SK-N-SH treated with all-trans-retinoic acid at 6 μM for 48 hours (cell line): ENCODE measurements around the gene ACSS3.

Experiments
- ATAC-seq: fragments of 200-7000 bp; cut with Tn5 transposase; 3 replicates; pipeline ENCODE4 v1.9.1; 2020; ENCODE audit warnings: mild to moderate bottlenecking, moderate library complexity
- ARNTL ChIP-seq: fragments of 450-650 bp; formaldehyde crosslinking; IDR thresholded peaks from 2 replicates; pipeline ENCODE4 v1.5.0; 2020; ENCODE audit warnings: low read depth, mild to moderate bottlenecking, moderate library complexity, borderline replicate concordance
- BACH2 ChIP-seq: fragments of 250-450 bp; sonication (Bioruptor Pico); IDR thresholded peaks from 2 replicates; pipeline ENCODE4 v1.9.0; 2021; ENCODE audit warnings: mild to moderate bottlenecking, borderline replicate concordance
- CREB5 ChIP-seq: fragments of 250-450 bp; sonication (Bioruptor Pico); IDR thresholded peaks from 2 replicates; pipeline ENCODE4 v1.5.1; 2020; ENCODE audit warnings: low read depth, mild to moderate bottlenecking, moderate library complexity
- CSDC2 ChIP-seq: fragments of 250-450 bp; sonication (Bioruptor Pico); IDR thresholded peaks from 2 replicates; pipeline ENCODE4 v1.5.0; 2020; ENCODE audit warnings: mild to moderate bottlenecking, moderate library complexity
- ESRRG ChIP-seq: fragments of 250-450 bp; sonication (Bioruptor Pico); IDR thresholded peaks from 2 replicates; pipeline ENCODE4 v1.6.1; 2021; ENCODE audit warnings: mild to moderate bottlenecking
- GLIS3 ChIP-seq: fragments of 250-450 bp; sonication (Bioruptor Pico); IDR thresholded peaks from 2 replicates; pipeline ENCODE4 v1.5.0; 2020; ENCODE audit warnings: mild to moderate bottlenecking, moderate library complexity
- ISL1 ChIP-seq: fragments of 250-450 bp; sonication (Bioruptor Pico); IDR thresholded peaks from 2 replicates; pipeline ENCODE4 v2.1.2; 2022; ENCODE audit warnings: mild to moderate bottlenecking, moderate library complexity
- OSR1 ChIP-seq: fragments of 250-450 bp; sonication (Bioruptor Pico); IDR thresholded peaks from 2 replicates; pipeline ENCODE4 v1.8.0; 2022; ENCODE audit warnings: moderate library complexity, mild to moderate bottlenecking, inconsistent platforms
- PATZ1 ChIP-seq: fragments of 250-450 bp; sonication (Bioruptor Pico); IDR thresholded peaks from 2 replicates; pipeline ENCODE4 v1.8.0; 2020; ENCODE audit warnings: mild to moderate bottlenecking, moderate library complexity, borderline replicate concordance
- POU6F1 ChIP-seq: fragments of 250-450 bp; sonication (Bioruptor Pico); IDR thresholded peaks from 2 replicates; pipeline ENCODE4 v1.8.0; 2021; ENCODE audit warnings: low read depth, mild to moderate bottlenecking, moderate library complexity, borderline replicate concordance
- PPARA ChIP-seq: fragments of 250-450 bp; sonication (Bioruptor Pico); IDR thresholded peaks from 2 replicates; pipeline ENCODE4 v1.5.0; 2020; ENCODE audit warnings: mild to moderate bottlenecking, borderline replicate concordance
- RARB ChIP-seq: fragments of 250-450 bp; sonication (Bioruptor Pico); IDR thresholded peaks from 2 replicates; pipeline ENCODE4 v1.8.0; 2021; ENCODE audit warnings: mild to moderate bottlenecking, moderate library complexity
- SNAI2 ChIP-seq: fragments of 250-450 bp; sonication (Bioruptor Pico); IDR thresholded peaks from 2 replicates; pipeline ENCODE4 v1.5.0; 2020; ENCODE audit warnings: mild to moderate bottlenecking, moderate library complexity
- TCF4 ChIP-seq: fragments of 250-450 bp; sonication (Bioruptor Pico); IDR thresholded peaks from 2 replicates; pipeline ENCODE4 v1.8.0; 2021; ENCODE audit warnings: mild to moderate bottlenecking, moderate library complexity, borderline replicate concordance
- TOX ChIP-seq: fragments of 250-450 bp; sonication (Bioruptor Pico); IDR thresholded peaks from 2 replicates; pipeline ENCODE4 v1.8.0; 2021; ENCODE audit warnings: mild to moderate bottlenecking, moderate library complexity, borderline replicate concordance
- ZC3H10 ChIP-seq: fragments of 250-450 bp; sonication (Bioruptor Pico); IDR thresholded peaks from 2 replicates; pipeline ENCODE4 v1.5.1; 2021; ENCODE audit warnings: mild to moderate bottlenecking, moderate library complexity
- ZFP3 ChIP-seq: fragments of 250-450 bp; sonication (Bioruptor Pico); IDR thresholded peaks from 2 replicates; pipeline ENCODE4 v1.5.0; 2020; ENCODE audit warnings: mild to moderate bottlenecking, moderate library complexity
- ZFP30 ChIP-seq: fragments of 450-650 bp; formaldehyde crosslinking; IDR thresholded peaks from 2 replicates; pipeline ENCODE4 v1.5.0; 2022; ENCODE audit warnings: mild to moderate bottlenecking, moderate library complexity
- ZNF565 ChIP-seq: fragments of 450-650 bp; formaldehyde crosslinking; conservative IDR thresholded peaks from 2 replicates; pipeline ENCODE4 v1.5.0; 2020; ENCODE audit warnings: low read depth, mild to moderate bottlenecking, moderate library complexity
- ZNF70 ChIP-seq: fragments of 450-650 bp; formaldehyde crosslinking; IDR thresholded peaks from 2 replicates; pipeline ENCODE4 v1.5.0; 2020; ENCODE audit warnings: mild to moderate bottlenecking, moderate library complexity
- ZNF8 ChIP-seq: fragments of 450-650 bp; formaldehyde crosslinking; IDR thresholded peaks from 2 replicates; pipeline ENCODE4 v1.5.0; 2020; ENCODE audit warnings: mild to moderate bottlenecking, moderate library complexity
- TF ChIP-seq, protein P1 (sequence below): fragments of 250-450 bp; sonication (Bioruptor Pico); IDR thresholded peaks from 2 replicates; pipeline ENCODE4 v1.5.0; 2020; ENCODE audit warnings: mild to moderate bottlenecking, moderate library complexity

Gene ACSS3

DNA sequence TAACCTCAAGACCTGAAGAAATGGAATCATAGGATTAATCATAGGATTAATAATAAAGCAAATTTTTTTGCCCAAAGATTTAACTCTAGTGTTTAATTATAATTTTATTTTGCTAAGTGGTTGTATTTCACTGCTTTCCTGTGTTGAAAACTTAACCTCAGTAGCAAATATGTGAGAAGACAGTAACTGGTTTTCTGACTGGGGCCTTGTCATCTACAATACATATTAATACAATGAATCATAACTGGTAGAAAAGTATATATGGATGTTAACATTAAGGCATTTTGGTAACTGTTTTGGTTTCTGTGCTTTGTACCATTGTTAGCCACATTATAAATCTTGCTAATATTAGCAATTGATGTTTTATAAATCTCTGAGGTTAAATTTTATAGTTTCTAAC lies 92.2 kb downstream of the ACSS3 start:
- TF ChIP-seq TCF4 (no peak), GLIS3 (CRISPR knock-in tag) (no peak), ZC3H10 (CRISPR knock-in tag) (no peak), PATZ1 (CRISPR knock-in tag) (no peak), CREB5 (CRISPR knock-in tag) (no peak), ZFP3 (CRISPR knock-in tag) (no peak), POU6F1 (CRISPR knock-in tag) (no peak), ZNF8 (CRISPR knock-in tag) (no peak), CSDC2 (CRISPR knock-in tag) (no peak), ESRRG (CRISPR knock-in tag) (no peak), PPARA (CRISPR knock-in tag) (no peak), OSR1 (CRISPR knock-in tag) (no peak), BACH2 (no peak), SNAI2 (CRISPR knock-in tag) (no peak), ZFP30 (CRISPR knock-in tag) (no peak)
- TF ChIP-seq, protein P1, sequence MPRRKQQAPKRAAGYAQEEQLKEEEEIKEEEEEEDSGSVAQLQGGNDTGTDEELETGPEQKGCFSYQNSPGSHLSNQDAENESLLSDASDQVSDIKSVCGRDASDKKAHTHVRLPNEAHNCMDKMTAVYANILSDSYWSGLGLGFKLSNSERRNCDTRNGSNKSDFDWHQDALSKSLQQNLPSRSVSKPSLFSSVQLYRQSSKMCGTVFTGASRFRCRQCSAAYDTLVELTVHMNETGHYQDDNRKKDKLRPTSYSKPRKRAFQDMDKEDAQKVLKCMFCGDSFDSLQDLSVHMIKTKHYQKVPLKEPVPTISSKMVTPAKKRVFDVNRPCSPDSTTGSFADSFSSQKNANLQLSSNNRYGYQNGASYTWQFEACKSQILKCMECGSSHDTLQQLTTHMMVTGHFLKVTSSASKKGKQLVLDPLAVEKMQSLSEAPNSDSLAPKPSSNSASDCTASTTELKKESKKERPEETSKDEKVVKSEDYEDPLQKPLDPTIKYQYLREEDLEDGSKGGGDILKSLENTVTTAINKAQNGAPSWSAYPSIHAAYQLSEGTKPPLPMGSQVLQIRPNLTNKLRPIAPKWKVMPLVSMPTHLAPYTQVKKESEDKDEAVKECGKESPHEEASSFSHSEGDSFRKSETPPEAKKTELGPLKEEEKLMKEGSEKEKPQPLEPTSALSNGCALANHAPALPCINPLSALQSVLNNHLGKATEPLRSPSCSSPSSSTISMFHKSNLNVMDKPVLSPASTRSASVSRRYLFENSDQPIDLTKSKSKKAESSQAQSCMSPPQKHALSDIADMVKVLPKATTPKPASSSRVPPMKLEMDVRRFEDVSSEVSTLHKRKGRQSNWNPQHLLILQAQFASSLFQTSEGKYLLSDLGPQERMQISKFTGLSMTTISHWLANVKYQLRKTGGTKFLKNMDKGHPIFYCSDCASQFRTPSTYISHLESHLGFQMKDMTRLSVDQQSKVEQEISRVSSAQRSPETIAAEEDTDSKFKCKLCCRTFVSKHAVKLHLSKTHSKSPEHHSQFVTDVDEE, result no peak
- ATAC-seq, result no peak

DNA sequence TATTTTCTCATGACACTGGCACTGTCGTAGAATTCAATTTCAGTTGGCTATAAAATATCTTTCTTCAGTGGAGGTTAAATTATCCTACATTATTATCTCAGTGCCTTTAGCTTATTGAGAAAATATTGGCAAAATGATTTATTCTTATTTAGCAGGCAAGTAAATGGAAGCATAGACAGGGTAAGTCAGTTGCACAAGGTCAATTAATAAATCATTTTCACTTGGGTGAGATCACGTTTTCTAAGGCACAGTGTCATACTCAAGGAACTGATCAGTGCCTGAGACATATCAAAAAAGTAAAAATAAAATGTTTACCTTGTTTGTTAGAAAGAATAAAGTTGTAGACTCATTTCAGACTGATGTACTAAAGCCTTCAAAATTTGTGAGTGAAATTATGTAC lies 95.0 kb downstream of the ACSS3 start:
- no peak for ATAC-seq
- no peak for TF ChIP-seq ZNF565 (CRISPR knock-in tag)
- TF ChIP-seq ARNTL (CRISPR knock-in tag), result no peak
- no peak for TF ChIP-seq PPARA (CRISPR knock-in tag)
- TF ChIP-seq POU6F1 (CRISPR knock-in tag), result no peak
- TF ChIP-seq CSDC2 (CRISPR knock-in tag), result no peak
- TF ChIP-seq ZNF8 (CRISPR knock-in tag), result no peak
- TF ChIP-seq ZFP30 (CRISPR knock-in tag), result no peak
- no peak for TF ChIP-seq RARB (CRISPR knock-in tag)
- no peak for TF ChIP-seq ZFP3 (CRISPR knock-in tag)
- TF ChIP-seq, protein P1, result no peak
- TF ChIP-seq ESRRG (CRISPR knock-in tag), result no peak
- TF ChIP-seq ZNF70 (CRISPR knock-in tag), result no peak
- no peak for TF ChIP-seq GLIS3 (CRISPR knock-in tag)
- TF ChIP-seq TOX (CRISPR knock-in tag), result no peak
- no peak for TF ChIP-seq ISL1 (CRISPR knock-in tag)
- TF ChIP-seq SNAI2 (CRISPR knock-in tag), result no peak
- TF ChIP-seq TCF4, result no peak
- no peak for TF ChIP-seq BACH2
- TF ChIP-seq ZC3H10 (CRISPR knock-in tag), result no peak
- TF ChIP-seq OSR1 (CRISPR knock-in tag), result no peak
- TF ChIP-seq, all 23 proteins: peak for 0
